Measurements from ENCODE around the gene FKBP2.

Gene FKBP2

GRCh38 chr11:64219755-64220154, 21.1 kb upstream of the FKBP2 start:
- DNase-seq: no peak

DNA sequence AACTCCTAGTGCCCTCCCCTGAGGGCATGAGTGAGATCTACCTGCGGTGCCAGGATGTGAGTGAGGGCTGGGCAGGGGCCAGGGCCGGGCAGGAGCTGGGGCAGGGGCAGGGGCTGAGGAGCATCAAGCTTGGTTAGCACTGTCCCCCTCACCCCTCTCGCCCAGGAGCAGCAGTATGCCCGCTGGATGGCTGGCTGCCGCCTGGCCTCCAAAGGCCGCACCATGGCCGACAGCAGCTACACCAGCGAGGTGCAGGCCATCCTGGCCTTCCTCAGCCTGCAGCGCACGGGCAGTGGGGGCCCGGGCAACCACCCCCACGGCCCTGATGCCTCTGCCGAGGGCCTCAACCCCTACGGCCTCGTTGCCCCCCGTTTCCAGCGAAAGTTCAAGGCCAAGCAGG, 20.6 kb upstream of the FKBP2 start:
- DNase-seq: no peak

DNA sequence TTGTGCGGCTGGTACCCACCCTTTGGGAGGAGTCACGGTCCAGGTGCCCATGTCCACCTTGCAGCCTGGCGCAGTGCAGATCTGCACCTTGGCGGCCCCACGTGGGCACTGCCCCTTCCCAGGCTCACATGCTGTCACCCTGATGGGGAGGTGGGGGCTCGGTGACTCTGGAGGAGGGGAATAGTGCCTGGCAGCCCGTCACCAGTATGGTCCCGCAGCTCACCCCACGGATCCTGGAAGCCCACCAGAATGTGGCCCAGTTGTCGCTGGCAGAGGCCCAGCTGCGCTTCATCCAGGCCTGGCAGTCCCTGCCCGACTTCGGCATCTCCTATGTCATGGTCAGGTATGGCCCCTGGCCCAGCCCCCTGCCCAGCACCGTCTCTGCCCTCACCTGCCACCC, 20.1 kb upstream of the FKBP2 start:
- no peak for DNase-seq

- no peak for DNase-seq
Measured at GRCh38 chr11:64222651-64223000, 18.3 kb upstream of the FKBP2 start.

- DNase-seq: no peak
Measured at GRCh38 chr11:64223001-64223651, 17.8 kb upstream of the FKBP2 start.

- no peak for DNase-seq
Measured at GRCh38 chr11:64224151-64224890, 16.6 kb upstream of the FKBP2 start.

- DNase-seq: no peak
Measured at GRCh38 chr11:64224891-64225607, 15.8 kb upstream of the FKBP2 start.

- DNase-seq: peak; percentile 90
Measured at GRCh38 chr11:64225608-64226506, 15.0 kb upstream of the FKBP2 start, which contains the start of the genes NUDT22 and TRPT1. TSS of gene NUDT22 (plus strand) at chr11:64226274. CDS start at chr11:64226653, 379 bp downstream. TSS of gene TRPT1 (minus strand) at chr11:64226186. CDS start at chr11:64225860, 326 bp downstream.

DNA sequence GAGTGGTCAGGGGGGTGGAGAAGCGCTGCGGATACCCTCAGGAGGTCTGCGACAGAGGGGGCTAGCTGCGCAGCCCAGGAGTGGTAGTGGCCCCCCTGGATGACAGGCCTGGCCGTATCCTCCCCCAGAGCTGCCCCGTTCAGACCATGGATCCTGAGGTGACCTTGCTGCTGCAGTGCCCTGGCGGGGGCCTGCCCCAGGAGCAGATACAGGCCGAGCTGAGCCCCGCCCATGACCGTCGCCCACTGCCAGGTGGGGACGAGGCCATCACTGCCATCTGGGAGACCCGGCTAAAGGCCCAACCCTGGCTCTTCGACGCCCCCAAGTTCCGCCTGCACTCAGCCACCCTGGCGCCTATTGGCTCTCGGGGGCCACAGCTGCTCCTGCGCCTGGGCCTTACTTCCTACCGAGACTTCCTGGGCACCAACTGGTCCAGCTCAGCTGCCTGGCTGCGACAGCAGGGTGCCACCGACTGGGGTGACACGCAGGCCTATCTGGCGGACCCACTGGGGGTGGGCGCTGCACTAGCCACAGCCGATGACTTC, 14.3 kb upstream of the FKBP2 start:
- DNase-seq: no peak

GRCh38 chr11:64227405-64227956, 13.4 kb upstream of the FKBP2 start:
- no peak for DNase-seq

- DNase-seq: no peak
Measured at GRCh38 chr11:64229090-64229743, 11.7 kb upstream of the FKBP2 start.

DNA sequence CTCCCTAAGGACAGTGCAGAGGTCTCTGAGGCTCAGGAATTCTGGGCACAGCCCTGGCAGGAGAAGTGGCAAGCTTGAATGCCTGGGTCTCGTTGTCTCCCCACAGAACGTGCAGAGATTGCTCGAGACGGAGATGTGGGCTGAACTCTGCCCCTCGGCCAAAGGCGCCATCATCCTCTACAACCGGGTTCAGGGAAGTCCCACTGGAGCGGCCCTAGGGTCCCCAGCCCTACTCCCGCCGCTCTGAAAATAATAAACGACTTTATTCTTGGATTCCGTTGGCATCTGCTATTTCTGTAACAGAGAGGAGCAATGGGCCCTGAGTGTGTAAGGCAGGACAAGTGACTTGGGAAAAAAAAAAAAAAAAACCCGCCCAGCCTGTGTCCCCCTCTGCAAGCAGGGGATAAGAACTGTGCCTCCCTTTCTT, 11.1 kb upstream of the FKBP2 start:
- DNase-seq: no peak

GRCh38 chr11:64230171-64230984, 10.5 kb upstream of the FKBP2 start, which contains the start of gene DNAJC4:
TSS of gene DNAJC4 (plus strand) at chr11:64230548. CDS start at chr11:64230855, 307 bp downstream.
- DNase-seq: peak; percentile 97

- DNase-seq: no peak
Measured at GRCh38 chr11:64230985-64231365, 9.9 kb upstream of the FKBP2 start.

DNA sequence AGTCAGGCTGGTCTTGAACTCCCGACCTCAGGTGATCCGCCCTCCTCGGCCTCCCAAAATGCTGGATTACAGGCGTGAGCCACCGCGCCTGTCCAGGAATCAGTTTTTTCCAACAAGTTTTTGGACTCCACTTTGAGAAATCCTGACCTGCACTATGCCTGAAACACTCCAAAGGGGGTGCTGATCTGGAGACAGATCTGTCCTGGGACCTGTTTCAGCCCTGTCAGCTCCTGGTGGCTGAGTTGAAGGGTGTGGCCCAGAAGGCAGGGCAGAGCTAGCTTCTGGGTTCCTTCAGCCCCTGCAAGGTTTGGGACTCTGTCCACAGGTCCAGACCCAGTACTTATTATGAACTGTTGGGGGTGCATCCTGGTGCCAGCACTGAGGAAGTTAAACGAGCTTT, 9.3 kb upstream of the FKBP2 start:
- no peak for DNase-seq

GRCh38 chr11:64232182-64232966, 8.5 kb upstream of the FKBP2 start:
- DNase-seq: no peak

- no peak for DNase-seq
Measured at GRCh38 chr11:64232967-64233315, 8.0 kb upstream of the FKBP2 start.

DNA sequence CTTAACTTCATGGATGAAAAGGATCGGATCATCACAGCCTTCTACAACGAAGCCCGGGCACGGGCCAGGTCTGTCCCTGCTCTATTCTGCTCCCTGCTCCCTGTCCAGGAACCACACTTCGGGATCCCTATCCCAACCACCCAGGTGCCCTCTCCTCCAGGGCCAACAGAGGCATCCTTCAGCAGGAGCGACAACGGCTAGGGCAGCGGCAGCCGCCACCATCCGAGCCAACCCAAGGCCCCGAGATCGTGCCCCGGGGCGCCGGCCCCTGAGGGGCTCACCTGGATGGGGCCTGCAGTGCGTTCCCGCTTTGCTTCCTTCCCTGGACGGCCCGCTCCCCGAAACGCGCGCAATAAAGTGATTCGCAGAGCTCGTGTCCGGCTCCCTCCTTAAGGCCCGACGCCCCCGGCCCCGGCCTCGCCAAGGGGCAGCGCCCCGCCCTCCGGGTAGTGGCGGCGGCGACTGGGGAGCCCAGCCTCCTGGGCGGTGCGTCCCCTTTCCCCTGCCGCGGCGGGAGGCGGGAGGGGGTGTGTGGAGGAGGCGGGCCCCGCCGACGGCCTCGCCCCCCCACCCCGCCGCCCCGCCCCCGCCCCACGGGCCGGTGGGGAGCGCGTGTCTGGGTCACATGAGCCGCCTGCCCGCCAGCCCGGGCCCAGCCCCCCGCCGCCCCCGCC, 6.8 kb upstream of the FKBP2 start, which contains the start of gene VEGFB:
VEGFB (plus strand) TSS at position 672 of the 674 bp plus-strand sequence. CDS start 250 bp downstream, outside the sequence.
- DNase-seq: peak; percentile 59
